SKM-1 (cell line): Measurements from ENCODE around the gene MAP4K5.
A peak's percentile ranks its signal among the peaks of the same experiment; 100 is the strongest.
"Not testable (repeated sequence)": the region's sequence is repeated elsewhere in the genome, so short reads cannot be mapped to it uniquely, and the experiment has no call there.

Experiments
- DNase-seq: peaks from one replicate; lab custom pipeline; 2025; ENCODE audit not compliant: unreplicated experiment; lab: John Stamatoyannopoulos, UW

MAP4K5 gene

DNA sequence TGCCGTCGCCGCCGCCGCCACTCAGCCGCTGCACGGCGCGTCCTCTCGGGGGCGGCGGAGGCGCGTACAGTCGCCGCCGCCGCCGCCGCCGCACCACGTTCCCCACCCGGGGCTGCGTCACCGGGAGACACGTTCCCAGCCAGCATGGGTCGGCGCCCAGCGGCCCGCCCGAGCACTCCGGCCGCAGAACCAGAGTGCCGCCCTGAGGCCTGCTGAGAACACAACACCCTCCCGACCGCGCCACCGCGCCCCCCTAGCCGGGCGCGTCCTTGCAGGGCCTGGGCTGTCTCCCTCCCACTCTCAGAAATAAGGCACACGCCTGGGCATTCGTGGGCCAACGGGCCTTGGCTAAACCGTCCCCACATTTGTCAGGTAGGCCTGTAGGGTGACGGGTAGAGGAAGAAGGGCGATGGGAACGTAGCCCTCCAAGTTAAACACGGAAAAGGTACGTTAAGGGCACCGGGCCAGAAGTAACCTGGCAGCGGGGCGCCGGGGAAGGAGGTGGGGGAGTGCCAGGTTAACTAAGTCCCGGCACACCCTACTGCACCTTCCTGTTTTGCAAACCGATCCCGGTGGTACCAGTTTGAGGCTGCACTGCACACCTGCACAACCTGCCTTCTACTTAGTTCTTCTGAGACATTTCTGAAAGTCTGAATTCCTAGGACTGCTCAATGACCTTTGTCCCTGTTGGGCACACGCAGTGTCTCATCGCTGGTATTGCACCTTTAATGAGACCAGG, at the start of gene MAP4K5:
Gene MAP4K5, minus strand, starts transcription at position 68 of the 739 bp plus-strand sequence. CDS start 520 bp downstream, outside the sequence.
- DNase-seq = peak; percentile 13

DNA sequence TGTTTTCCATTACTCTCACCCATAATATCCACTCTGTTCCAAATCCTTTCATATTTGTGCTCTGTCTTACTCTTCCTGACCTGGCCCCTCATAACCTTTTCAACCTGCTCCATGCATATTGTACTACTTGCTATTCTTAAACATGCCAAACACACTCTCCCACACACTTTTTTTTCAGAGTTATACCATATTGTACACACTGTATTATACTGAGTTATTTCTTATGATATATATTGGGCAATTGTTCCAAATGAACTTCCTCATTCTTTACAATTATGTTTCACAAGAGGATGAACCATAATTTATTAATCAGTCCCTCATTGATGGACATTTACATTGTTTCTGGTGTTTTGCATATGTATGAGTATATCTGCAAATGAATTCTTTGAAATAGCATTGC, 46.1 kb upstream of the MAP4K5 start:
- DNase-seq = no peak

DNA sequence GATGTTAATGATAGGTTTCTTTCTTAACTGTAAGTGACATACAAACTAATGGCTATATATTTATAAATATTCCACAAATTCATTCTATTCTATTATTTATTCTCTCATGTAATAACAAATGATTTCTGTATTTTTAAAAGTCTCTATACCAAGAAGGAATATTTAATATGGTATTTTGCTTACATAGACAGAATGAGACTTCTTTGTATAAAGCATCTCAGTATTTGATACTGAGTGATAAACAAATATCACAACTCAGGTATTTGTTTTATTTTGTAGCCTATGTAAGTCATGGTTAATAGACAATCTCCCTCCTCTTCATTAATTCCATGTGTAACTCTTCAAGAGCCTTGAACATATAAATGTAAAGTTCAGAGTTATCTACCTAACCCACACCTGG, 45.6 kb upstream of the MAP4K5 start:
- no peak for DNase-seq

DNA sequence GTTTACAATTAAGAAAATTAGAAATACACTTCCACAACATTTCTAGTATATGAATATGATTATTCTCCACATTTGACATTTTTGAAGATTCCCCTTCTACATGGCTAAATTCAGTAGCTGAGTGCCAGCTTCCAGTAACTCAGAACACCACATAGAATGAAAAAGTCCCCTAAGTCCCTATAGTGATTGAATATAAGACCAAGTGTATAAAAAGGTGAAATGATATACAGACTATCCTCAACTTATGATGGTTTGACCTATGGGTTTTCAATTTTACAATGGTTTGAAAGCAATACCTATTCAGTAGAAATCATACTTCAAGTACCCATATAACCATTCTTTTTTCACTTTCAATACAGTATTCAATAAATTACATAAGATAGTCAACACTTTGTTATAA, 43.4 kb upstream of the MAP4K5 start:
- DNase-seq = no peak

DNA sequence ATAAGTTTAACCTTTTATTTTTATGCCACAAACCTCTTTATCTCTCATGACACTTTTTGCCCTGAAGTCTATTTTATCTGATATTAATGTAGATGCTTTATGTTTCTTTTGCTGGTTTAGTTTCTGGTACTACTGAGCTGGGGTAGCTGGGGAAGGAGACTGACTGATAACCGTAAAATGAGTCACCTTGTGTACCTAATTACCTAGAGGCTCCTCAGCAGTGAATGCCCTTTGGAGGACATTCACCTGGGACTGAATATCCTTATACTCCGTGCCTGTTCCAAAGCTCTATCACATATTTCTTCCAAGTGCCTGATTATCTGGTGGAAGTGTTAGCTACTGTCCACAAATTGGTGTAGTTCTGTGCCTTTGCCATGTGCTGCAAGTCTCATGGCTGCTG, 41.5 kb upstream of the MAP4K5 start:
- no peak for DNase-seq

DNA sequence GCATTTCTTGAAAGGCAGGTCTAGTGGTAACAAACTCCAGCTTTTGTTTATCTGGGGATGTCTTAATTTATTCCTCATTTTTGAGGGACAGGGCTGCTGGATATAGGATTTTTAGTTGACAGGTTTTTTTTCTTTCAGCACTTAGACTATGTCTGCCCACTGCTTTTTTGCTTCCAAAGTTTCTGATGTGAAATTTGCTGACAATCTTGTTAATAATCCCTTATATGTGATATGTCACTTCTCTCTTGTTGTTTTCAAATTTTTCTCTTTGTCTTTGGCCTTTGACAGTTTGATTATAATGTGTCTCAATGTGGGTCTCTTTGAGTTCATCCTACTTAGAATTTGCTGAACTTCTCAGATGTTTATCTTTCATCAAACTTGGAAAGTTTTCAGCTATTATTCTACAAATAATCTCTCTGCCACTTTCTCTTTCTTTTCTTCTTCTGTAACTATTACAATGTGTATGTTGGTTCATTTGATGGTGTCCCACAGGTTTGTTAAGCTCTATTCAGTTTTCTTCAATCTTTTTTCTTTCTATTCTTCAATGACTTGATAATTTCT, 37.4 kb upstream of the MAP4K5 start:
- DNase-seq = no peak

DNA sequence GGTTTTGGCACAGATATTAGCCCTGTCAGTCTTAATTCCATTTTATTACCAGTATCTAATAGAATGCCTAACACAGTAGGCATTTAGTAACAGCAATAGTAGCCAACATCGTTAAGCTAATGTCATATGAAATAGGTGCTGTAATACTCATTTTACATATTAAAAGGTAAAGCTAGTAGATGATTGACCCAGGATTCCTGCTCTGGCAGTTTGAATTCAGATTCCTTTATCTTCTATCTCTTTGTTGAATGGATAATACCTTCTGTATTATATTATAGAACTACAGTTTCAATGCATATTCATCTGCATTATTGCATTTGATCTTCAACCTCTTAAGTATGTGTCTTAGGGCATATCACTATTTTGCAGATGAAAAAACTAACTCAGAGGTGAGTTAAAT, 30.5 kb upstream of the MAP4K5 start:
- no peak for DNase-seq

DNA sequence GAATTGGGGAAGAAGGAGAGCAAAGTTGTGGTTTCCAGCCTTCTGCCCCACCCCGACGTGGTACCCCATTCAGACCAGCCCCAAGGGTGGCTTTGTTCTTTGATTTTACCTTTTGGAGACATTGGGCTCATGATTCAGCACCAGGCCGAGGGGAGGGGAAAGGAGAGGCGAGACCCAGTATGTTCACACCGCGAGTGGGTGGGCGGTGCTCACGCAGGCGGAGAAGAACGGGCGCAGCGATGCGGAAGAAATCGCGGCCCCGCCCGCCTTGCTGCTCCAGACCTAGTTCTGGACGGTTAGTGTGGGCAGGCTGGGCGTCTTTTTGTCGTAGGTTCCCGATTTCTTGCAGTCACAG, 28.5 kb upstream of the MAP4K5 start:
- DNase-seq = no peak

DNA sequence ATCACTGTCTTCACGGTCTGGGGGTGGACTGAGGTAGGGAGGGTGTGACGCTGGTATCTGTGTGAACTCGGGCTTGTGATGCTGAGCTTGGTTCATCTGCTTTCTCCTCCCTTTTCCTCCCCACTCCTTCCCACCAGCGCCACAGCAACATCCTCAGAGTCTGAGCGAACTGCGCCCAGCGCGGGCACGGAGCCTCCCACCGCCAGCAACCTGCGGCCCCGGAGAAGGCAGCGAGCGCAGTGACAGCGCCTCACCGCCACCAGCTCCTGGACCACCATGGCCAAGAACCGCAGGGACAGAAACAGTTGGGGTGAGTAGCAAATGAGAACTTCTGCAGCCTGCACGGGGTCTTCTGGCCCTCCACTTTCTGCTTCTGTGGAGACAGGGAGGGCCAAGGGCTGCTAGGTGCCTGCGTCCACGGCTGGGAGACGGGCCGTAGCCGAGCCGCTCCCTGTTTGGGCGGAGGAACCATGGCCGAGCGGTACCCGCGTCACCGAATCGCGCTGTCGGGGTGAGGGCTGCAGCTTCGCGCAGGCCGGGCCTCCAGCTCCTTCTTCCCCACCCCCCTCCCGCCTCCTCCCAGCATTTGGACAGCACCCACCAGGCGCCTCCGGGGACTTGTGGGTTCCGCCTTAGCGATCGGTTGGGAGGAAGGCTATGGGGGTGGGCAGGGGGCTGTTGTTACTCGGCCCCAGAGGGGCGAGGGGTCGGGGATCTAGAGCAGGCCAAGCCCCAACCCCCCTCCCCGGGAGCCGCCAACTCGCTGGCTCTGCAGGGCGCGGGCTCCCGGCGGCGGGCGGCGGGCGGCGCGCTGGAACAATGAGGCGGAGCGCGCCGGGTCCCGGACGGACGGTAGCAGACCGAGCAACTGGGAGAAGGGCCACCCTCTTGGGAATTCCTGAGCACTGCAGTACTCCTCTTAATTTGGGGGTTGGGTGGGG, 27.9 kb upstream of the MAP4K5 start, which contains the start of gene ATL1:
Gene ATL1, plus strand, starts transcription at position 156 of the 941 bp plus-strand sequence. Its CDS starts 121 bp downstream, at position 277.
- no peak for DNase-seq

DNA sequence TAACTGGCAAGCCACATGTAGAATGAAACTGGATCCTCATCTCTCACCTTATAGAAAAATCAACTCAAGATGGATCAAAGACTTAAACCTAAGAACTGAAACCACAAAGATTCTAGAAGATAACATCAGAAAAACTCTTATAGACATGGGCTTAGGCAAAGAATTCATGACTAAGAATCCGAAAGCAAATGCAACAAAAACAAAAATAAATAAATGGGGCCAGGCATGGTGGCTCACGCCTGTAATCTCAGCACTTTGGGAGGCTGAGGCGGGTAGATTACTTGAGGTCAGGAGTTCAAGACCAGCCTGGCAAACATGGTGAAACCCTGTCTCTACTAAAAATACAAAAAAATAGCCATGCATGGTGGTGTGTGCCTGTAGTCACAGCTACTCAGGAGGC, 20.4 kb upstream of the MAP4K5 start:
- DNase-seq = not testable (repeated sequence)

DNA sequence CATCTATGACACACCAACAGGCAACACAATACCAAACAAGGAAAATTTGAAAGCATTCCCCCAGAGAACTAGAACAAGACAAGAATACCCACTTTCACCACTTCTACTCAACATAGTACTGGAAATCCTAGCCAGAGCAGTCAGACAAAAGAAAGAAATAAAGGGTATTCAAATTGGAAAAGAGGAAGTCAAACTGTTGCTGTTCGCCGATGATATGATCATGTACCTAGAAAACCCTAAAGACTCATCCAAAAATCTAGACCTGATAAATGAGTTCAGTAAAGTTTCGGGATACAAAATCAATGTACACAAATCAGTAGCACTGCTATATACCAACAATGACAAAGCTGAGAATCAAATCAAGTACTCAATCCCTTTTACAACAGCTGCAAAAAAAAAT, 19.5 kb upstream of the MAP4K5 start:
- DNase-seq = no peak

DNA sequence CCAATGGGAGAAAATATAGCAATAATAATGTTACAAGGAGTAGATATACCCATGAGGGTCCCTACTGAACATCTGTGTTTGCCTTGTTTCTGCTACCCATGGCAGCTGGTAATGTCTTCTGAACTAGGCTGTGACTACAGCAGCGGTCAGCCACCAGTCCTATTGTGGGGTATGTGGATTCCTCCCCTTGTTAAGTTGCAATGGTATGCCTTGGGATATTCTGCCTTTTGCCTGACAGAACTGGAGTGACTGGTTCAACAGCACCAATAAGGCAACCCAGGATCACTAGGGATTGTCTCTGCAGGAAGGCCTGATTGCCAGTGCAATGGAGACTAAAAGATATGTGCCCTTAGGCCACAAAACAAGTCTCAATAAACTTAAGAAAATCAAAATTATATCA, 17.9 kb upstream of the MAP4K5 start:
- DNase-seq = no peak

DNA sequence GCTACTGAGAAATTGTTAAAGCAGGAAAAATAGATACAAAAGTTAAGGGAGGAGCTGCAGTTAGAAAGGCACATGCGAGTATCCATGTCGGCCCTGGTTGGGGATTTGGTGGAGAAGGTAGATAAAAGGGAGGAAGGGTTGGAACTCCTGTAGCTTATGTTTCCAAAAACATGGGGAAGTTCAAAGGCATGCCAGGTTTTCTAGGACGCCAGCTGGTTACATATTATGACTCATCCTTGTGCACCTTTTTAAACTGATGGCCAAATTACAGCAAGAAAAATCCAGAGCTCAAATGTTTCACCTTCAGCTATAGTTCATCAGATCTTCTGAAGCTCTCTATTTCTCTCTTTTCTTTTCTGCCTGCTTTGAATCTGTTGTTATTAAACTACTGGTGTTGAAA, 13.2 kb upstream of the MAP4K5 start:
- no peak for DNase-seq

DNA sequence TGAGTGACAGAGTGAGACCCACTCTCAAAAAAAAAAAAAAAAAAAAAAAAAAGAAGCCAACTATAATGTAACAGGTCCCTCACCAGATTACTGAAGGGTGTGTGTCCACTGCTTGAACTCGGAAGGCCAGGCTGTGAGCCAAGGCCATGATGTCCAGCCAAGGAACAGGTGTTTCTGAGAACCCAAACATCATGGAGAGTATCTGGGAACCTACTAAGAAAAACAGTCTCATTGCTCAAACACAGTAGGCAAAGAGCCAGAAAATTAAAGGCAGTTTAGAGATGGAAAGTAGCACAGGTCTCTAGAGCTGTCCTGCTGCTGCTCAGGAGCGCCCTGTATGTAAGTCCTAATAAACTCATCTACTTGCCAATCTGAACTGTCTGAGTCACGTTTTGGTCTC, 12.5 kb upstream of the MAP4K5 start:
- no peak for DNase-seq

DNA sequence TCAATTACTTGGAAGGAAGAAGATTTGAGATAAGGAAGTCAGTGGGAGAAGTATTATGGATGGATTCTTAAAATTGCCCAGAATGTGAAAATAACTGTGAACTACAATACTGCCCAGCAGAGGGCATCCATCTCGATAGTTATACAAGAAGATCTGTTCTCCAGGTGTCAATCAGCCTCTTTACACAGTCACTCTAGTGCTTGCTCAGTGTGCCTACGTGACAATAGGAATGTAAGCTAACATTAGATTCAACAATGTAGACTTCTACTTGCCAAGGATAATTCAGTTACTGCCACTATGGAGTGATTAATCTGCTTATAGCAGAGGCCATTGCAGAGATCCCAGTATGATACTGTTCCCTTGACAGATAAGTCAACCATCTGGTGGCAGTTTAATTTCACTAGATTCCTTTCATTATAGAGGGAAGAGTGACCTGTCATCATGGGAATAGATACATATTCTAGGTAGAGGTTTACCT, 10.6 kb upstream of the MAP4K5 start:
- DNase-seq = no peak

DNA sequence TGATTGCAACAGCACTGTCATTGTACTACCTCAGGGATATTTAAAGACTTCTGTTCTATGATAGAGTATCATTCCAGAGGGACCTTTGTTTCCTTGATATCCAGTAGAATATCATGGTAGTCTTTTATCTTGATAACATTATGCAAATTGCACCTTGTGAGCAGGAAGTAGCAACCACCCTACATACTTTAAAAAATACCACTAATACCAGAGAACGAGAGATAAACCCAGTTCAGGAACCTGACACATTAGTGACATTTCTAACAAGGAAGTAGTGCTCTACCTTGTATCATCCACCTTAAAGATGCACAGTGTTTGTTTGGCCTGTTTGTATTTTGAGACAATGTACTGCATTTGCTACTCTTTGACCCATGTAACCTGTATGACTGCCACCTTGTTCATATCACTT, 8.8 kb upstream of the MAP4K5 start:
- DNase-seq = no peak

DNA sequence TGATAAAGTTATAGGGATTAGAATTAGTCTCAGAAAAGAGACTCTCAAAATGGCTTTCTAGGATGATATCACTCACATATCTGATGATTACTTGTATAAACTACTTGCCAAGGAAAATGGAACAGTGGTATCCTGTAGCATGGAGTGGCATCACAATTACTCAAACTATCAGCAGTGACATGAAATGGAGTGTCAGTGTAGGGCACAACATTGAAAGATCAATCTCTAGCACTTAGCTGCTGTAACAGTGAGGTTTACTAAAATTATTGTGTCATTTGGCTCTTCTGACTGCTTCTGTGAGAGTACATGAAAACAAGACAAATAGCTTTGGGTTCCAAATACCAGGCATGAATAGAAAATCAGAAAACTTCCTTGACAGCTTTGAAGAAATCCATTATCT, 6.7 kb upstream of the MAP4K5 start:
- DNase-seq = no peak

DNA sequence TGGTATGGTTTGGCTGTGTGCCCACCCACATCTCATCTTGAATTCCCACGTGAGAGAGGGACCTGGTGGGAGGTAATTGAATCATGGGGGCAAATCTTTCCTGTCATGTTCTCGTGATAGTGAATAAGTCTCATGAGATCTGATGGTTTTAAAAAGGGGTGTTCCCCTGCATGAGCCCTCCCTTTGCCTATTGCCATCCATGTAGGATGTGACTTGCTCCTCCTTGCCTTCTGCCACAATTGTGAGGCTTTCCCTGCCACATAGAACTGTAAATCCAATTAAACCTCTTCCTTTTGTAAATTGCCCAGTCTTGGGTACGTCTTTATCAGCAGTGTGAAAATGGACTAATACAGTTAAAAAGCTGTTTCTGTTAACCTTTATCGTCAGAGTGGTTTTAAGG, 5.7 kb upstream of the MAP4K5 start:
- DNase-seq = not testable (repeated sequence)

DNA sequence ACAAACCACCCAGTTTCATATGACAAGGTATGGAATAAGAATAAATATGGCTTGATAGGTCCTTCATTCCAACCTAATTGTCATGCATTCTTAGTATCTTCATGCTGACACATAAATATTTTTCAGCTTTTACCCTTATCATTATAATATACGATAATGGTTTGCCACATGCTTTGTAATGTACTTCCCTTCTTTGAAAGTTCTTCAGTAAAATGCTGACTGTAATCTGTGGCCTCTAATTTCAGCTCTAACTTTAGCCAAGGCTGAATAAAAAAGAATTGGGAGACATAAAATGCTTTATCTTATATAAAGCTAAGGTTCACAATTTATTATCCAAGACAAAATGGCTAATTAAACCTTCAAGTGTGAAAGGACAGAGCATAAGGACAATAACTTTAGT, 2.6 kb upstream of the MAP4K5 start:
- no peak for DNase-seq

DNA sequence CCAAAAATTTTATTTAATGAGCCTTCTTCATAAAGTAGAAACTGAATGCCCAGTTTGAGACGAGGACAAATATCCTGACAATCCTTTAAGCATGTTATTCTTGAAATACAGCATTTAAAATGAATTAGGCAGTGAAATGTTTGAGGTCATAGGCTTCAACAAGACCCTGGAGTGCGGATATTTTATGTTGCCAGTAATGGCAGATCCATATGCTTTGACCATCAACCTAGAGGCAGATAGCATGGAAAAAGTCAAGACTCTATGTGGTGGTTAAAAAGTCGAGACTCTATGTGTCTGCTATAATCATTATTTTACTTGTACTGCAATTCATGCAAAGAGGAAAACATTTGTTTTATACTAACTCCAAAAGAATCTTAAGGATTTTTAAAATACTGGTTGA, 2.0 kb upstream of the MAP4K5 start:
- no peak for DNase-seq

DNA sequence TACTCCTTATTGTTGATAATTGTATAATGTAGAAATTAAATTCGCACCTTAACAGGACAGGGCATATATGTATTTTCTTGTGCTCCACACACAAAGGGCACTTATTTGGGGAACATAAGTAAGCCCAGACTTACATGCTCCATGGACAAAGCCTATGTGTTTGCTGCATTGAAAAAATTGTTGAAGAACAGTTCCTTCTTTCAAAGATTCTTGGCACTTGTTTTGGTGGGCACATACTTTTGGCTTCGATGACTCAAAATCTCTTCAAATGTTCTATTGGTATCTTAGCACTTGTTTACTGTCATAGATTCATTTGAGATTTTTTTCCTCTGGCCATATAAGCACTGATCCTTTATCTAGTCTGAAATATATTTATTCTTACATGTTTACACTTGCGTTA, 1.4 kb upstream of the MAP4K5 start:
- DNase-seq = no peak

DNA sequence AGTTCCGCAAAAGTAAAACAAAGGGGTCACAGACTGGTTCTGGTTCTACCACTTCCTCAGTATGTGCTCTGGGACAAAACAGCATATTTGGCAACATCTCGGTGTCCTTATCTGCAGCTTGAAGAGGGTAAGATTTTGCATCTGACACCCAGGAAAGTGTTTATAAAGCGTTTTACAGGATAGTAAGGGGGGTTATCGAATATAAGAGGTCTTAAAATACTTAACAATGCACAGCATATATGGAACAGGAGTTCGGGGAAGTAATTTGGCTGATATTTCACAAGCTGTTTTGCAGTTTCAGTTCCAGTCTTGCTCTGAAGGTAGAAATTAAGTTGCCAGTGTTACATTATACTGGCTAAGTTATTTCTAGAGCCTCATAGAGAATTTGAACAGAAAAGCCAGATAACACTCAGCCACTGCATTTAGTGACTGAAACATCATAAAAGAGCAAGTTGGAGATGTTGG, 904 bp upstream of the MAP4K5 start:
- DNase-seq = peak; percentile 73
